GM12891 (cell line): ENCODE measurements around the gene RITA1.

ENCODE experiments used
- DNase-seq: peaks from one replicate; pipeline ENCODE4 v3.0.0; 2011; ENCODE audit warnings: low spot score; ENCODE audit not compliant: insufficient read length
- FAIRE-seq: peaks from 2 replicates; lab custom pipeline; 2011; peaks lifted over from hg19 to GRCh38; lab: Jason Lieb, UNC
- PAX5 ChIP-seq: IDR thresholded peaks from 2 replicates; pipeline ENCODE4 v1.6.1; 2011; ENCODE audit warnings: low read length, moderate library complexity, mild to moderate bottlenecking; ENCODE audit not compliant: insufficient read depth, severe bottlenecking
- POLR2A ChIP-seq: IDR thresholded peaks from 2 replicates; pipeline ENCODE4 v1.6.1; 2011; ENCODE audit warnings: low read depth, low read length, control low read depth
- POLR2AphosphoS5 ChIP-seq: IDR thresholded peaks from 2 replicates; pipeline ENCODE4 v1.6.1; 2011; ENCODE audit warnings: low read depth, low read length, control low read depth
- POU2F2 ChIP-seq: IDR thresholded peaks from 2 replicates; pipeline ENCODE4 v1.6.1; 2011; ENCODE audit warnings: low read depth, mild to moderate bottlenecking, control low read depth, low read length, moderate library complexity
- SPI1 ChIP-seq: IDR thresholded peaks from 2 replicates; pipeline ENCODE4 v1.6.1; 2011; ENCODE audit warnings: low read depth, low read length, control low read depth
- TAF1 ChIP-seq: IDR thresholded peaks from 2 replicates; pipeline ENCODE4 v1.6.1; 2011; ENCODE audit warnings: low read depth, low read length, control low read depth

RITA1 gene

GRCh38 chr12:113216027-113216426 is 30.5 kb downstream of the RITA1 start:
- no peak for TF ChIP-seq SPI1
- no peak for TF ChIP-seq POLR2AphosphoS5
- TF ChIP-seq TAF1: no peak
- TF ChIP-seq POLR2A: no peak
- no peak for DNase-seq
- no peak for FAIRE-seq

GRCh38 chr12:113220593-113221180 is 35.2 kb downstream of the RITA1 start:
- FAIRE-seq: no peak
- no peak for DNase-seq
- TF ChIP-seq POU2F2: no peak
- no peak for TF ChIP-seq POLR2AphosphoS5
- no peak for TF ChIP-seq SPI1

- TF ChIP-seq POLR2A (peak; percentile 96), SPI1 (0 out of 2 replicates have a peak, but pooled peaks have one; percentile 21), POU2F2 (no peak; the same call in 1 of the 2 replicates), TAF1 (peak; percentile 90), PAX5 (no peak), POLR2AphosphoS5 (peak; percentile 96)
- FAIRE-seq (peak; percentile 99), DNase-seq (peak; percentile 87)
These were observed 35.9 kb downstream of the RITA1 start, which contains the start of gene TPCN1 for GRCh38 chr12:113221181-113221996. Gene TPCN1, plus strand, starts transcription at chr12:113221464. Its CDS starts 5,389 bp downstream, at chr12:113226853.

- FAIRE-seq (no peak), DNase-seq (no peak)
These were observed 36.6 kb downstream of the RITA1 start for GRCh38 chr12:113221997-113222729.

GRCh38 chr12:113222730-113223531 is 37.4 kb downstream of the RITA1 start:
- FAIRE-seq (peak; percentile 38), DNase-seq (no peak)
- no peak for TF ChIP-seq TAF1
- 0 out of 2 replicates have a peak, but pooled peaks have one; percentile 6 for TF ChIP-seq SPI1

More at GRCh38 chr12:113221997-113222729, 36.6 kb downstream of the RITA1 start:
- TF ChIP-seq POLR2A (no peak), POU2F2 (no peak), POLR2AphosphoS5 (no peak; the same call in 1 of the 2 replicates), SPI1 (no peak), TAF1 (no peak), PAX5 (no peak)

- no peak for TF ChIP-seq TAF1
- no peak for TF ChIP-seq PAX5
- TF ChIP-seq POU2F2: no peak
- TF ChIP-seq POLR2A: no peak
- no peak for TF ChIP-seq SPI1
- no peak for TF ChIP-seq POLR2AphosphoS5
These were observed 39.4 kb downstream of the RITA1 start for GRCh38 chr12:113224955-113225354.

GRCh38 chr12:113226696-113227568 is 41.4 kb downstream of the RITA1 start:
- no peak for DNase-seq
- TF ChIP-seq POLR2A: no peak
- no peak for TF ChIP-seq POU2F2
- TF ChIP-seq SPI1: no peak
- TF ChIP-seq TAF1: no peak
- no peak for FAIRE-seq

More at GRCh38 chr12:113224955-113225354, 39.4 kb downstream of the RITA1 start:
- no peak for DNase-seq
- no peak for FAIRE-seq

GRCh38 chr12:113227686-113228391 is 42.3 kb downstream of the RITA1 start:
- no peak for TF ChIP-seq SPI1
- no peak for FAIRE-seq
- no peak for DNase-seq
